ENCODE data around the gene NME1. TPM values are rescaled to one million over a fixed set of nuclear protein-coding genes. Genes with fewer than 3 reads are reported as not detected.

The NME1 gene
- total and polyA plus RNA-seq, 9 of the 15 experiments (the other 6 are each of a cell fraction or from before 2014, with no cell fraction given) = 449 to 1,588 (median 604) TPM

- TF ChIP-seq ZHX1 (conservative IDR thresholded peaks at IDR 0.05; ENCODE audit: low read length) (no peak), MBD1 (CRISPR knock-in tag; IDR thresholded peaks at IDR 0.05) (no peak), ZFX (CRISPR knock-in tag; IDR thresholded peaks at IDR 0.05) (no peak), RBM14 (IDR thresholded peaks at IDR 0.05; ENCODE audit: borderline replicate concordance, insufficient read depth, low read depth, low read length) (no peak), MTF1 (CRISPR knock-in tag; IDR thresholded peaks at IDR 0.05; ENCODE audit: borderline replicate concordance) (no peak), ARHGAP35 (IDR thresholded peaks at IDR 0.05; ENCODE audit: partially characterized antibody) (no peak), LCOR (CRISPR knock-in tag; IDR thresholded peaks at IDR 0.05) (no peak), PTBP1 (IDR thresholded peaks at IDR 0.05; ENCODE audit: low read depth, low read length) (no peak), SMAD4 (CRISPR knock-in tag; conservative IDR thresholded peaks at IDR 0.05) (no peak), ZNF140 (CRISPR knock-in tag; IDR thresholded peaks at IDR 0.05) (no peak), MXI1 (IDR thresholded peaks at IDR 0.05; ENCODE audit: low read depth, low read length) (peak; percentile 99), USF1 (CRISPR knock-in tag; IDR thresholded peaks at IDR 0.05) (no peak), PBX2 (CRISPR knock-in tag; IDR thresholded peaks at IDR 0.05; ENCODE audit: low read depth) (peak; percentile 45), PBX2 (tag; conservative IDR thresholded peaks at IDR 0.05; ENCODE audit: low read depth) (peak; percentile 91), NR2C2 (CRISPR knock-in tag; IDR thresholded peaks at IDR 0.05) (no peak), NR2C2 (tag; IDR thresholded peaks at IDR 0.05) (peak; percentile 69)
Observed at GRCh38 chr17:51128076-51128475, 25.3 kb upstream of the NME1 start (continued).

Measured in K562 (cell line).